ENCODE measurements around the gene INPP5A.

- TF ChIP-seq RCOR1 (conservative IDR thresholded peaks at IDR 0.05; ENCODE audit: low read depth, low read length) (no peak), HDAC2 (IDR thresholded peaks at IDR 0.05) (no peak), CTCF (IDR thresholded peaks at IDR 0.05 in 2 of 3, conservative IDR thresholded peaks at IDR 0.05 in 1 of 3; ENCODE audit: control insufficient read depth in 2 of 3, extremely low read depth in 1 of 3, insufficient read depth in 1 of 3, low read depth in 3 of 3, low read length in 3 of 3) (no peak)
Observed at GRCh38 chr10:132786884-132787494, 249.4 kb downstream of the INPP5A start.

Data from GM12878 (cell line).